HG03103 (cell line): ENCODE data around the gene FAM131B.

Experiments
- ATAC-seq: cut with Tn5 transposase; IDR thresholded peaks from one replicate; pipeline ENCODE4 v1.9.1; 2021; ENCODE audit warnings: low read depth; ENCODE audit not compliant: unreplicated experiment

Gene FAM131B

DNA sequence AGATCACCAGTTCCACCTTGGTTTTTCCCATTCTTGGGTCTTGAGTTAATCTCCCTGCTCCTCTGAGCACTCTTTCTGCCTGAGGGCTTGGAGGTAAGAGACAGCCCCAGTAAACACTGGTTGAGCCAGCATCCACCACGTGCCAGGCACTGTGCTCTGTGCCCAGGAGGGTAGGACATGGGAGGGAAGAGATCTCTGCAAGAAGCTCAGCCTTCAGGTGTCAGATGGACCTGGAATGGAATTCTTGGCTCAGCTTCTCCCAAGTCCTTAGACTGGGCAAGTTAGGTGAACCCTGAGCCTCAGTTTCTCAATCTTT, 21.1 kb upstream of the FAM131B start:
- no peak for ATAC-seq

DNA sequence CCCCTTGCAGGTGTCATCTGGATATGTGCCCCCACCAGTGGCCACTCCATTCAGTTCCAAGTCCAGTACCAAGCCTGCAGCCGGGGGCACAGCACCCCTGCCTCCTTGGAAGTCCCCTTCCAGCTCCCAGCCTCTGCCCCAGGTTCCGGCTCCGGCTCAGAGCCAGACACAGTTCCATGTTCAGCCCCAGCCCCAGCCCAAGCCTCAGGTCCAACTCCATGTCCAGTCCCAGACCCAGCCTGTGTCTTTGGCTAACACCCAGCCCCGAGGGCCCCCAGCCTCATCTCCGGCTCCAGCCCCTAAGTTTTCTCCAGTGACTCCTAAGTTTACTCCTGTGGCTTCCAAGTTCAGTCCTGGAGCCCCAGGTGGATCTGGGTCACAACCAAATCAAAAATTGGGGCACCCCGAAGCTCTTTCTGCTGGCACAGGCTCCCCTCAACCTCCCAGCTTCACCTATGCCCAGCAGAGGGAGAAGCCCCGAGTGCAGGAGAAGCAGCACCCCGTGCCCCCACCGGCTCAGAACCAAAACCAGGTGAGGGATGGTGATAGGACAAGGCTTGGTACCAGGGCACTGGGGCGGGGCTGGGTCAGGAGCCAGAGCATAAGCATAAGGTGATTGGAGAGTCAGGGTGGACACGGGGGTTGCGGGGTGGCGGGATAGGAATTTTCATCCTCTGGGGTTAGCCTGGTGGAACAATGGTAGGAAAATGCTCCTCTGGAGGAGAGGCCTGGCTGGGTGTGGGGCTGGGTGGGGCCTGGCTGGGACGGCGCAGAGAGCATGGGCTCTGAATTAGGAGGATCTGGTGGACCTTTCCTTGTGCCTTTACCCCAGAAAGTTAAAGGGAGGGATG, 20.5 kb upstream of the FAM131B start:
- ATAC-seq = no peak

GRCh38 chr7:143382126-143382790, 19.7 kb upstream of the FAM131B start:
- no peak for ATAC-seq

GRCh38 chr7:143381427-143382125, 19.1 kb upstream of the FAM131B start:
- peak; percentile 8 for ATAC-seq

GRCh38 chr7:143380646-143381426, 18.3 kb upstream of the FAM131B start, which contains the start of gene ZYX:
Gene ZYX, plus strand, starts transcription at chr7:143381345. Its CDS starts 227 bp downstream, at chr7:143381572.
- peak; percentile 72 for ATAC-seq

GRCh38 chr7:143380260-143380645, 17.7 kb upstream of the FAM131B start:
- ATAC-seq = peak; percentile 41

DNA sequence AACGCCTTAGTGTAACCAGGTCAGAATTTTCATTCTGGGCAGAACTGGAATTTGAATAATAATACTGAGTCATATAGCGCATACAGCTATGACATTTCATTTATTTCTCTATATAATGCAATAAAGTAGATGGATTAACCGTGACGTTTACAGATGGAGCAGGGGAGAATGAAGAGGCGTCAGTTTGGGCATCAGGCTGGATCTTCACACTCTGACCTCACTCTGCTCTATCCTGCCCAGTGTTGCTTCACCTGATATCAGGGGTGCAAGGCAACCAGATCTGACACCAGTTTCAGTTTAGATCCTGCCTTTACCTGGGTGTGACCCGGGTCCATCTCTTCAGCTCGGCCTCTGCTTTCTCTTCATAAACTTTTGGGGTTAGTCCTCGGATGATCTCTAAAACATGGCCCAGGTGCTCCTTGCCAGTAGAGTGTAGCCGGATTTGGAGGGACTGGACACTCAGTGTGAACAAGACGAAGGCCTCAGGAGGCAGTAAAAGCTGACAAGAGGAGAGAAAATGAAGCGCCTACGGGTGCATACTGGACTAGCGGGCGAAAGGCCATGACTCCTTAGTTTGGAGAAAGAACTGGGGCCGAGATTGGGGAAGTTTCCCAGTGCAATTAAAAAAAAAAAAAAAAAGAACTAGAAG, 17.2 kb upstream of the FAM131B start:
- ATAC-seq = no peak

DNA sequence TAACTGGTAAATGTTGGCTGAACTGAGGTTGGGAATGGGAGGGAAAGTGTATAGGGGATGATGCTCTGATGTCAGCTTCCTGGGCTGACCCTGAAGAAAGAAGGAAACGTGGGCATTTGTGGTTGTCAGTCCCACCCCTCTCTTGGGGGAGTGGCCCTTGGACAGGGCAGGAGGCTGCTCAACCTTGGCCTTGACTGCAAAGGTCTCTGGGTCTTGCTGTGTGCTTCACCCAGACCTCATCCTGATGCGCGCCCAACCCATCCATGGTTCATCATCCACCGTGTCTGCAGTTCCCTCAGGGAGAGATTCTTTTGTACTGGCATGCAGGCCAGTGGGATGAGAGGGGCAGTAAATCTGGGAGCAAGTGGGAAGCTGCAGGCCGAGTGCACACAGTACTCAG, 13.9 kb upstream of the FAM131B start:
- ATAC-seq = no peak

DNA sequence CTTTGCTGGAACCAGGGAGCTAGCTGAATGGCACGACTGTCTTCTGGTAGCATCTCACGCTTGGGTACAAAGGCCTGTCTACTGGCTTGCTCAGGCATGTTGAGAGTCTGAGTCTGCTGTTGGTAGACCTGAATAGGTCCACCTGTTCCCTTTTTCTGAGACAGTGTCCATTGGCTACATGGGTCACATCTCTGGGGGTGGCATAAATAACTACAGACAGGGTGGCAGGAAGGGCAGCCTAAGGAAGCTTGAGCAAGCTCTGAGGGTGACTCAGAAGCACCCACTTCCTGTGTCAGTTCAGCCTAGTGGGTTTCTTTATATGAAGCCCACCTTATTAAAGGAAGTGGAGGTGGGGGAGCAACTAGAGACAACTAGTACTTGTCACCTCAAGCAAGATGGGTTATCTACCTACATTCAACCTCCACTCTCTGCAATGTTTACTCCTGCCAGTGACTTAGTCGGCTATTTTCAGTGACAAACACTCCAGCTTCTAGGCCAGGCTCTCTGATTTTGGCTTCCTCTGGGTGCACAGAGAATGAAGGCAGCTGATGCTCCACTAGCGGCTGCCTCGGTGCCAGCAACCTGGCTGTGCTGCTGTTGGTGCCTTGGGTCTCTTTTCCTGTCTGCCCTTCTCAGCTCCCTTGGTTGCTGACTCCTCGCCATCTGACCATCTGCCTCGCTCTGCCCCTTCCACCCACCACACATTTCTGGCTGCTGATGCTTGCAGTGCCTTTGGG, 13.0 kb upstream of the FAM131B start:
- ATAC-seq = no peak

- ATAC-seq = no peak
These were observed 12.0 kb upstream of the FAM131B start for GRCh38 chr7:143374561-143374960.

DNA sequence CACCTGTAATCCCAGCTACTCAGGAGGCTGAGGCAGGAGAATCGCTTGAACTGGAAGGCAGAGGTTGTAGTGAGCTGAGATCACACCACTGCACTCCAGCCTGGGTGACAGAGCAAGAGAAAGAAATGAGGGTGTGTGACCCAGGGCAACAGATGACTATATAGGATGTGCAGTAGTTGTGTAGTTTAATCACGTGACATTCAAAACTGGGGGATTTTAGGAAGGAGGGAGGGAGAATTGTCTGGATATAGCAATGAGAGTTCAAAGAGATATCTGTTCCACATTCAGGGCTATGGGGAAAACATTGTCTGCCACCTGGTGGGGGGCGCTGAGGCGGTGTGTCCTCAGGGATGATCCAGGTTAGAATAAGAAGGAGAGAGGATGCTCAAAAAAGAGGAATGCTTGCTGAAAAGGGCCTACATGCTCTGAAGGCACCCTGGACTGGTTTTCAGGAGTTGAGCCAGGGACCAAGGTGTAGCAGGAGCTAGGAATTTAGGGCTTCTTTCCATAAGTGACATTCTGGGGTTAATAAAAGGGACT, 10.8 kb upstream of the FAM131B start:
- ATAC-seq = no peak

DNA sequence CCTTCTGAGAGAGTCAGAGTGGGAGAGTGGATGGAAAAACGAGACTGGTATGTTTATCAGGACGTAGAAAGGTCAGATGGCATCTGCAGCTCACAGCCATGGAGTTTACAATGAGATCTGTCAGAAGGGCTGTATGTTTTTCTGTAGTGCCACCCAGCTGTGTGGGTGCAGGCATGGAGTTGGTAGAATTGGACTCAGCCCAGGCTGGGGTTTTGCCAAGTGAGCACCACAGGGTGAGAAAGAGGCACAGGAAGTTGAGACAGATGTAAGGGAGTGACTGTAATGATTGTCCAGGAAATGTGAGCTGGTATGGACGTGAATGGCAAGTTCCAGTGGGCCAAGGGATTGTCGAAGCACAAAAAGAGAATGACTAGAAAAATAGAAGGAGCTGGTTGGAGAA, 9.6 kb upstream of the FAM131B start:
- ATAC-seq = no peak

GRCh38 chr7:143369678-143370651, 7.5 kb upstream of the FAM131B start:
- no peak for ATAC-seq

GRCh38 chr7:143368387-143368786, 5.9 kb upstream of the FAM131B start:
- ATAC-seq = no peak

- ATAC-seq = no peak
These were observed 5.5 kb upstream of the FAM131B start for GRCh38 chr7:143367972-143368371.

DNA sequence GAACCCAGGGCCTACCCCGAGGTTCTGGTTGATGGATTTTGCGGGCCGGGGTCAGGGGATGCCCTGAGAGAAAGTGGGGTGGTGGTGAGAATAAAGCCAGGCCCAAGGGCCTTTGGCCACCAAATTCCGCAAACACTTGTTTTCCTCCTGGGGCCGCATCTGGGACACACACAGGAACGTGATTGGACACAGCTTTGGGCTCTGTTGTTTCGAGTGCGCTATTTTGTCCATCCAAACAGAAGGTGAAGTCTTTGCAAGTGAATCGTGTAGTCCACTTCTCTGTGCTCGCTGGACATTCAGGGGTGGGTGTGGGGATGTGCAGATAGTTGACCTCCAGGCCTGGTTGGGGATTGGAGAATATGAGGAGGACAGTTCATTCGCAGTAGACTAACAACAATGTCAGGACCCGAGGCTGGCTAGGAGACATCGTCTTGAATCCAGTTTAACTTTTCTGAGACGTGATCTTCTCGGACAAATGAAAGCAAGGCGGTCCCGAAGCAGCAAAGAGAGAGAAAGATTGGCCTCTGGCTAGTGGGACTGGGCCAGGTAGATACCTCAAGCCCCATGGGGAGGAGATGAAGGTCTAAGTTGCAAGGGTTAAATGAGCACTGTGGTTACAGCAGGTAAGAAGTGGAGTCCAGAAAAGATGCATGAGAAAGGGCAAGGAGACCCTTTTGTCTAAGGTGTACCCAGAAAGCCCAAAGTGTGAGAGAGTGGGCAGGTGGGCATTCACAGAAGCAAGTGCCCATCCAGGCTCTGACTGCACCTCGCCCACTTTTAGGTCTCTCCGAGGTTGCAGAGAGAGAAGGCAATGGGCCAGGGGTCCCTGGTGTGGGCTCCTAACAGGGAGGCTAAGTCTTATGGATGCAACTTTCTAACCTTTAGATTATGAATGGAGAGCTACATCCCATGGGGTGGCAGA, 764 bp upstream of the FAM131B start:
- no peak for ATAC-seq

- ATAC-seq = no peak
These were observed 872 bp downstream of the FAM131B start for GRCh38 chr7:143361552-143362130.
